ENCODE results near the gene LRRC27. TPM values are rescaled to one million over a fixed set of nuclear protein-coding genes. Genes with fewer than 3 reads are reported as not detected.
"Not testable (repeated sequence)": the region's sequence is repeated elsewhere in the genome, so short reads cannot be mapped to it uniquely, and the experiment has no call there.

The LRRC27 gene
- total and polyA plus RNA-seq, 5 donors from 2014 or later: 0.67 to 3.3 (median 2.5) TPM

GRCh38 chr10:132384618-132385388, 52.8 kb downstream of the LRRC27 start:
- no peaks in the 10 kb centered on the region for H3K36me3 ChIP-seq (ENCODE audit: control insufficient read depth, insufficient read depth, low read length)
- peaks cover 4% of the 10 kb centered on the region for H3K4me1 ChIP-seq (ENCODE audit: control insufficient read depth, insufficient read depth, low read length, poor library complexity, severe bottlenecking)
- H3K27ac ChIP-seq (ENCODE audit: insufficient read depth, low read length, poor library complexity, severe bottlenecking): no peak overlapping the region
- peaks cover 0 to 8% (median 0%) of the 10 kb centered on the region in 4 donors for H3K4me1 Mint-ChIP-seq
- H3K9me3 Mint-ChIP-seq: peaks cover 0 to 1% (median 0%) of the 10 kb centered on the region in 7 donors
- ATAC-seq (ENCODE audit: low read depth in 2 of 2) (no peak), DNase-seq (no peak)
- H3K4me3 ChIP-seq (ENCODE audit: low read depth, low read length): no peak overlapping the region
- no peak overlapping the region for H3K4me3 Mint-ChIP-seq
- H3K36me3 Mint-ChIP-seq: no peaks in the 10 kb centered on the region
- H3K9me3 ChIP-seq (ENCODE audit: control insufficient read depth in 2 of 2, low read length in 2 of 2): no peaks in the 10 kb centered on the region
- H3K27me3 Mint-ChIP-seq: no peaks in the 10 kb centered on the region
- no peaks in the 10 kb centered on the region for H3K27me3 ChIP-seq (ENCODE audit: control insufficient read depth, insufficient read depth, low read length)
- peak overlapping the region in 2 of 3 donors; percentile 14 to 67 for H3K27ac Mint-ChIP-seq

- Mint-ChIP-seq H3K4me3 (peak overlapping the region in 1 of 4 donors; percentile 51), H3K36me3 (no peaks in the 10 kb centered on the region), H3K9me3 (peaks cover 0 to 1% (median 0%) of the 10 kb centered on the region in 7 donors), H3K4me1 (peaks cover 0 to 8% (median 0%) of the 10 kb centered on the region in 4 donors), H3K27me3 (no peaks in the 10 kb centered on the region), H3K27ac (peak overlapping the region in 2 of 3 donors; percentile 14 to 72)
- no peaks in the 10 kb centered on the region for H3K36me3 ChIP-seq (ENCODE audit: control insufficient read depth, insufficient read depth, low read length)
- H3K27me3 ChIP-seq (ENCODE audit: control insufficient read depth, insufficient read depth, low read length): no peaks in the 10 kb centered on the region
- no peak for ATAC-seq (ENCODE audit: low read depth in 2 of 2)
- H3K9me3 ChIP-seq (ENCODE audit: control insufficient read depth in 2 of 2, low read length in 2 of 2): no peaks in the 10 kb centered on the region
- H3K4me1 ChIP-seq (ENCODE audit: control insufficient read depth, insufficient read depth, low read length, poor library complexity, severe bottlenecking): peaks cover 4% of the 10 kb centered on the region
- H3K27ac ChIP-seq (ENCODE audit: insufficient read depth, low read length, poor library complexity, severe bottlenecking): no peak overlapping the region
- H3K4me3 ChIP-seq (ENCODE audit: low read depth, low read length): no peak overlapping the region
- DNase-seq: no peak
Observed at GRCh38 chr10:132385389-132385667, 53.3 kb downstream of the LRRC27 start.

DNA sequence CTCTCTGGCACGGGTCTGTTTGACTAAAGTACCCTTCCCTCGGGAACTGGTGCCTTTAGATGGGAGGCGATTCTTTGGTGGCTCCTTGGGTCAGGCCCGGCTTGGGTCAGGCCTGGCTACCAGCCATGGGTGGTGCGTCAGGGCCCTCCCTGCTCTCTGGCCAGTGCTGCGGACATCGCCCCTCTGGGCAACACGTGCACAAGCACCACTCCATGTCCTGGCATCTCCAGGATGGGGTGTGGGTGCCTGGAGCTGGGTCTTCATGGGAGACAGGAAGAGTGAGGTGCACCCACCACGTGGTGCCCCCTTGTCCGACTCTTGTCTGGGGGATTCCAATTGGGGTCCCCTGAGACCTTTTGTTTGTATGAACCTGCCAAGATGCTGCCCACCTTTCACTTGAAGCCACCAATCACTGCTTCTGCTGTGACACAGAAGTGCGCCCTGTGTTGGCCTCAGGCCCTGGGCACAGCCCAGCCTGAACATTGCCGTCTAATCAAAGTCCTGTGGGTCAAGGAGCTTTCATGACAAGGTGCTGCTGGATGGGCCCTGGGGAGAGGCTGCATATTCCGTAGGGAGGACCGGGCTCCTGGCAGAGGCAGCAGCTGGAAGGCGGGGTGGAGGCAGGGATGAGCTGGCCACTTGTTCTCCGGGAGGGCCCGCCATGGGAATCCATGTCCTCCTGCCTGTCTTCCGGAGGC, 53.9 kb downstream of the LRRC27 start:
- no peak for DNase-seq
- Histone ChIP-seq H3K27me3 (ENCODE audit: control insufficient read depth, insufficient read depth, low read length) (no peaks in the 10 kb centered on the region), H3K27ac (ENCODE audit: insufficient read depth, low read length, poor library complexity, severe bottlenecking) (no peak overlapping the region), H3K4me3 (ENCODE audit: low read depth, low read length) (no peak overlapping the region), H3K4me1 (ENCODE audit: control insufficient read depth, insufficient read depth, low read length, poor library complexity, severe bottlenecking) (peaks cover 4% of the 10 kb centered on the region), H3K36me3 (ENCODE audit: control insufficient read depth, insufficient read depth, low read length) (no peaks in the 10 kb centered on the region), H3K9me3 (ENCODE audit: control insufficient read depth in 2 of 2, low read length in 2 of 2) (no peaks in the 10 kb centered on the region)
- H3K4me3 Mint-ChIP-seq: peak overlapping the region in 1 of 4 donors; percentile 51
- no peaks in the 10 kb centered on the region for H3K27me3 Mint-ChIP-seq
- peaks cover 0 to 8% (median 0%) of the 10 kb centered on the region in 4 donors for H3K4me1 Mint-ChIP-seq
- H3K36me3 Mint-ChIP-seq: no peaks in the 10 kb centered on the region
- ATAC-seq (ENCODE audit: low read depth in 2 of 2): no peak
- peak overlapping the region; percentile 14 to 83 (median 72) for H3K27ac Mint-ChIP-seq
- H3K9me3 Mint-ChIP-seq: peaks cover 0 to 1% (median 0%) of the 10 kb centered on the region in 7 donors

DNA sequence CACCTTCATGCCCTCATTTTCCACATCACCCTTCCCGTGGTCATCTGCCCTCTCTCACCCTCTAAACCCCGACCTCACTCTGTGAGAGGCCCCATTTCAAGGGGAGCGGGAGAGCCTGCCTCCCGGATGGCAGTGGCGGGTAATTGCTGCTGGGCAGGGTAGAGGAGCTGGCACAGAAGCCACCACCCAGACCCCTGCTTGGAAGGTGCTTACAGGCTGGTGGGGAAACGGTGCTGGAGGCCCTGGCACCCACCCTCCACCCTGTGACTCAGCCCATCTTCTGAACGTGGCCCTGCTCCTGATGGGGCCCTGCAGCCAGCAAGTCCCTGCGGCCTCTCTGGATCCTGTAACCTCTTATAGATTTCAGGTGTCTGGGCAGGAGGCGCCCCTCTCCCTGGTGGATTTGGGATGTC, 54.4 kb downstream of the LRRC27 start:
- H3K4me3 Mint-ChIP-seq: no peak overlapping the region
- Histone ChIP-seq H3K27ac (ENCODE audit: insufficient read depth, low read length, poor library complexity, severe bottlenecking) (no peak overlapping the region), H3K36me3 (ENCODE audit: control insufficient read depth, insufficient read depth, low read length) (no peaks in the 10 kb centered on the region), H3K9me3 (ENCODE audit: control insufficient read depth in 2 of 2, low read length in 2 of 2) (no peaks in the 10 kb centered on the region), H3K27me3 (ENCODE audit: control insufficient read depth, insufficient read depth, low read length) (no peaks in the 10 kb centered on the region), H3K4me3 (ENCODE audit: low read depth, low read length) (no peak overlapping the region), H3K4me1 (ENCODE audit: control insufficient read depth, insufficient read depth, low read length, poor library complexity, severe bottlenecking) (peaks cover 4% of the 10 kb centered on the region)
- H3K36me3 Mint-ChIP-seq: no peaks in the 10 kb centered on the region
- peaks cover 0 to 1% (median 0%) of the 10 kb centered on the region in 7 donors for H3K9me3 Mint-ChIP-seq
- H3K4me1 Mint-ChIP-seq: peaks cover 0 to 7% (median 0%) of the 10 kb centered on the region in 4 donors
- H3K27ac Mint-ChIP-seq: peak overlapping the region in 1 of 3 donors; percentile 83
- no peak for DNase-seq
- no peak for ATAC-seq (ENCODE audit: low read depth in 2 of 2)
- no peaks in the 10 kb centered on the region for H3K27me3 Mint-ChIP-seq

DNA sequence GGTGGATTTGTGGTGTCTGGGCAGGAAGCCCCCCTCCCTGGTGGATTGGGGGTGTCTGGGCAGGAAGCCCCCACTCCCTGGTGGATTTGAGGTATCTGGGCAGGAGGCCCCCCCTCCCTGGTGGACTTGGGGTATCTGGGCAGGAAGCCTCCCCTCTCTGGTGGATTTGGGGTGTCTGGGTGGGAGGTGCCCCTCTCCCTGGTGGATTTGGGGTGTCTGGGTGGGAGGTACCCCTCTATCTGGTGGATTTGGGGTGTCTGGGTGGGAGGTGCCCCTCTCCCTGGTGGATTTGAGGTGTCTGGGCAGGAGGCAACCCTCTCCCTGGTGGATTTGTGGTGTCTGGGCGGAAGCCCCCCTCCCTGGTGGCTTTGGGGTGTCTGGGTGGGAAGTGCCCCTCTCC, 54.9 kb downstream of the LRRC27 start:
- ATAC-seq (ENCODE audit: low read depth in 2 of 2); H3K4me1 ChIP-seq (ENCODE audit: control insufficient read depth, insufficient read depth, low read length, poor library complexity, severe bottlenecking); H3K4me1 Mint-ChIP-seq; H3K9me3 Mint-ChIP-seq; H3K27me3 ChIP-seq (ENCODE audit: control insufficient read depth, insufficient read depth, low read length); H3K36me3 Mint-ChIP-seq; H3K27ac Mint-ChIP-seq; H3K27ac ChIP-seq (ENCODE audit: insufficient read depth, low read length, poor library complexity, severe bottlenecking); H3K4me3 Mint-ChIP-seq; DNase-seq; H3K4me3 ChIP-seq (ENCODE audit: low read depth, low read length); H3K9me3 ChIP-seq (ENCODE audit: control insufficient read depth in 2 of 2, low read length in 2 of 2); H3K36me3 ChIP-seq (ENCODE audit: control insufficient read depth, insufficient read depth, low read length); H3K27me3 Mint-ChIP-seq: not testable (repeated sequence)

DNA sequence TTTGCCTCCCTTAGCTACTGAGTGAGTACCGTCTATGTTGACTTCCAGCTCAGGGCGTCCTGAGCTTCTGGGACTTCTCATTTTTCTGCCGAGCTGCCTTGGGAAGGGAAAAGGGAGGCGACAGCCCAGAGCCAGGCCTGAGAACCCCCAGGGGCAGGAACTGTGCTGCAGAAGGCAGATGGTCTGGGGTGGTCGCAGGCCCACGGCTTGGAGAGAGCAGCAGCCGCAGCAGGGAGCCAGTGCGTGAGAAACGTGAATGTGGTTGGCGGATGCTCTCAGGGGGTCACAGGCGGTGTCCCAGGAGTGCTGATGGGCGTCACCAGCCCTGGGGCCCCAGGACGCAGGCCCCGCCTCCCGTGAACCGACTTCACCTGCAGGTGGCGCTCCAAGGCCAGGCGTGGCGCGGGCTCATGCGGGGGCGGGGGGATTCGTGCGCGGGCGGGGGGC, 55.8 kb downstream of the LRRC27 start:
- Mint-ChIP-seq H3K4me1 (peaks cover 0 to 3% (median 1%) of the 10 kb centered on the region in 4 donors), H3K4me3 (peak overlapping the region in 2 of 4 donors; percentile 47 to 55), H3K27ac (peak overlapping the region; percentile 76 to 91 (median 86)), H3K9me3 (peaks cover 0 to 8% (median 0%) of the 10 kb centered on the region in 7 donors), H3K36me3 (peaks cover 5% of the 10 kb centered on the region), H3K27me3 (no peaks in the 10 kb centered on the region)
- H3K9me3 ChIP-seq (ENCODE audit: control insufficient read depth in 2 of 2, low read length in 2 of 2): no peaks in the 10 kb centered on the region
- H3K4me3 ChIP-seq (ENCODE audit: low read depth, low read length): no peak overlapping the region
- DNase-seq: peak; percentile 52 to 75 (median 68)
- no peak overlapping the region for H3K27ac ChIP-seq (ENCODE audit: insufficient read depth, low read length, poor library complexity, severe bottlenecking)
- peak; percentile 74 to 86 for ATAC-seq (ENCODE audit: low read depth in 2 of 2)
- H3K4me1 ChIP-seq (ENCODE audit: control insufficient read depth, insufficient read depth, low read length, poor library complexity, severe bottlenecking): peaks cover 4% of the 10 kb centered on the region
- H3K36me3 ChIP-seq (ENCODE audit: control insufficient read depth, insufficient read depth, low read length): no peaks in the 10 kb centered on the region
- no peaks in the 10 kb centered on the region for H3K27me3 ChIP-seq (ENCODE audit: control insufficient read depth, insufficient read depth, low read length)

DNA sequence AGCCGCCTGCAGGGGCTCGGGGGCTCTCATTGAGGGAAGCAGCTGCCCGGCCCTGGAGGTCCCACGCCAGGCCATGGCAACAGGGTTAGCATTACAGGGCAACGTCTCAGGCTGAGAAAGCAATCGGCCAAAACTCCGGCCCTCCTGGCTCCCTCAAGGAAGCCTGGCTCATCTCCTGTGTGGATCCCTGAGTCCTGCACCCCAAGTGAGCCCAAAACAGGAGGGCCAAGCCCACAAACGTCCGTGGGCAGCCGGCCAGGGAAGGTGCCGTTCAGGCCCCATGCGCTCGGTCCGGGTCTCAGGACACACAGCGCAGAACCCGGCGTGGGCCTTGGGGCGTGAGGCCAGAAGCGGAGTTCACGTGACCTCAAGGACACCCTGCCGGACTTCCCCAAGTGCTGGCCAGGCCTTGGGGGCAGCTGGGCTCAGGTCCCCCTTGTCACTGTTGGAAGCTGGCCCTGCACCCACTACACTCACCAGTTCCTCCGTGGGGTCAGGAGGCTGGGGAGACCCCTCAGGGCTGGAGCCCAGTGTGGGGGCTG, 57.0 kb downstream of the LRRC27 start:
- peaks cover 0 to 6% (median 3%) of the 10 kb centered on the region in 4 donors for H3K4me1 Mint-ChIP-seq
- H3K27ac Mint-ChIP-seq: peak overlapping the region in 2 of 3 donors; percentile 55 to 69
- no peak overlapping the region for H3K27ac ChIP-seq (ENCODE audit: insufficient read depth, low read length, poor library complexity, severe bottlenecking)
- H3K9me3 ChIP-seq (ENCODE audit: control insufficient read depth in 2 of 2, low read length in 2 of 2): no peaks in the 10 kb centered on the region
- H3K27me3 ChIP-seq (ENCODE audit: control insufficient read depth, insufficient read depth, low read length): no peaks in the 10 kb centered on the region
- H3K27me3 Mint-ChIP-seq: no peaks in the 10 kb centered on the region
- H3K4me3 ChIP-seq (ENCODE audit: low read depth, low read length): no peak overlapping the region
- no peak for ATAC-seq (ENCODE audit: low read depth in 2 of 2)
- H3K4me1 ChIP-seq (ENCODE audit: control insufficient read depth, insufficient read depth, low read length, poor library complexity, severe bottlenecking): peaks cover 4% of the 10 kb centered on the region
- H3K36me3 Mint-ChIP-seq: peaks cover 5% of the 10 kb centered on the region
- H3K9me3 Mint-ChIP-seq: peaks cover 0 to 8% (median 0%) of the 10 kb centered on the region in 7 donors
- H3K4me3 Mint-ChIP-seq: no peak overlapping the region
- DNase-seq: no peak
- no peaks in the 10 kb centered on the region for H3K36me3 ChIP-seq (ENCODE audit: control insufficient read depth, insufficient read depth, low read length)
